Upper lobe of right lung (tissue), 1 donor: ENCODE measurements around the gene NDUFB11. TPM values are rescaled to one million over a fixed set of nuclear protein-coding genes. Genes with fewer than 3 reads are reported as not detected.

Experiments
- ATAC-seq: fragments of 200-7000 bp; cut with Tn5 transposase; one replicate; pipeline ENCODE4 v1.9.1; 2020; ENCODE audit warnings: mild to moderate bottlenecking, moderate library complexity
- DNase-seq: peaks from one replicate; pipeline ENCODE4 v3.0.0-alpha.2; 2020
- H3K27ac ChIP-seq: fragments of 200-600 bp; one replicate; pipeline ENCODE4 v1.8.0; 2022
- H3K27me3 ChIP-seq: fragments of 200-600 bp; one replicate; pipeline ENCODE4 v1.8.0; 2022; ENCODE audit warnings: mild to moderate bottlenecking
- H3K36me3 ChIP-seq: fragments of 200-600 bp; one replicate; pipeline ENCODE4 v1.8.0; 2022
- H3K4me1 ChIP-seq: fragments of 200-600 bp; one replicate; pipeline ENCODE4 v1.8.0; 2022
- H3K4me3 ChIP-seq: fragments of 200-600 bp; one replicate; pipeline ENCODE4 v1.8.0; 2022; ENCODE audit warnings: mild to moderate bottlenecking
- H3K9me3 ChIP-seq: fragments of 200-600 bp; one replicate; pipeline ENCODE4 v1.8.0; 2022
- CTCF ChIP-seq: fragments of 200-600 bp; IDR thresholded peaks from one replicate; pipeline ENCODE4 v1.8.0; 2022; ENCODE audit warnings: antibody characterized with exemption
- intact Hi-C: fragments of 100-400 bp; cut with DNase I; formaldehyde crosslinking; loops from one replicate; pipeline ENCODE4 v1.11.0; 2022
- total RNA-seq: library from RNA; stranded (reverse); fragmentation: NEBNext Ultra II Directional; extraction: Animal tissue kit (Norgen Biotek cat#: 25700); gene quantifications from one replicate; pipeline ENCODE4 v1.2.1, GENCODE V29; 2021
- donor health status: DM: no; HTN: yes; CAD: no; lungs with severe emphysema.

The NDUFB11 gene
- total RNA-seq, 1 donor from 2014 or later: 57.4 TPM

GRCh38 chrX:47164420-47164819 is 19.9 kb upstream of the NDUFB11 start:
- H3K27me3 ChIP-seq: no peaks in the 10 kb centered on the region
- H3K9me3 ChIP-seq: no peaks in the 10 kb centered on the region
- no peak overlapping the region for H3K27ac ChIP-seq
- no peaks in the 10 kb centered on the region for H3K36me3 ChIP-seq
- no peak for DNase-seq
- TF ChIP-seq CTCF: no peak
- intact Hi-C loops: no loop called here
- no peak overlapping the region for H3K4me3 ChIP-seq
- ATAC-seq: no peak
- H3K4me1 ChIP-seq: no peaks in the 10 kb centered on the region

GRCh38 chrX:47162927-47163583 is 18.6 kb upstream of the NDUFB11 start:
- no peaks in the 10 kb centered on the region for H3K27me3 ChIP-seq
- no peak overlapping the region for H3K27ac ChIP-seq
- no peaks in the 10 kb centered on the region for H3K9me3 ChIP-seq
- ATAC-seq (no peak), DNase-seq (no peak)
- TF ChIP-seq CTCF: no peak
- H3K4me1 ChIP-seq: no peaks in the 10 kb centered on the region
- no peaks in the 10 kb centered on the region for H3K36me3 ChIP-seq
- intact Hi-C loops: no loop called here
- no peak overlapping the region for H3K4me3 ChIP-seq

GRCh38 chrX:47160781-47161180 is 16.3 kb upstream of the NDUFB11 start:
- DNase-seq (no peak), ATAC-seq (no peak)
- TF ChIP-seq CTCF: no peak
- Histone ChIP-seq H3K36me3 (no peaks in the 10 kb centered on the region), H3K27me3 (no peaks in the 10 kb centered on the region), H3K9me3 (no peaks in the 10 kb centered on the region), H3K4me3 (no peak overlapping the region), H3K27ac (no peak overlapping the region), H3K4me1 (no peaks in the 10 kb centered on the region)
- intact Hi-C loops: no loop called here

GRCh38 chrX:47158781-47159180 is 14.3 kb upstream of the NDUFB11 start:
- ATAC-seq (no peak), DNase-seq (no peak)
- Histone ChIP-seq H3K9me3 (no peaks in the 10 kb centered on the region), H3K4me1 (no peaks in the 10 kb centered on the region), H3K4me3 (no peak overlapping the region), H3K36me3 (no peaks in the 10 kb centered on the region), H3K27me3 (no peaks in the 10 kb centered on the region), H3K27ac (no peak overlapping the region)
- TF ChIP-seq CTCF: no peak
- intact Hi-C loops: no loop called here

- no peak for DNase-seq
Measured at GRCh38 chrX:47158131-47158530, 13.6 kb upstream of the NDUFB11 start.

More at GRCh38 chrX:47158131-47158530, 13.6 kb upstream of the NDUFB11 start:
- H3K27me3 ChIP-seq: no peaks in the 10 kb centered on the region
- no peak for TF ChIP-seq CTCF
- H3K4me1 ChIP-seq: no peaks in the 10 kb centered on the region
- intact Hi-C loops: no loop called here
- no peak for ATAC-seq
- H3K9me3 ChIP-seq: no peaks in the 10 kb centered on the region
- H3K4me3 ChIP-seq: no peak overlapping the region
- no peaks in the 10 kb centered on the region for H3K36me3 ChIP-seq
- H3K27ac ChIP-seq: no peak overlapping the region
